Glutamatergic neuron (in vitro differentiated cells): ENCODE measurements around the gene CEP164. TPM values are rescaled to one million over a fixed set of nuclear protein-coding genes. Genes with fewer than 3 reads are reported as not detected.

Source experiments
- DNase-seq: peaks from one replicate; pipeline ENCODE4 v3.0.0; 2022
- H3K27ac Mint-ChIP-seq: one replicate; pipeline ENCODE4 v1.8.0; 2020; ENCODE audit warnings: mild to moderate bottlenecking, mixed read lengths, inconsistent platforms; ENCODE audit not compliant: unreplicated experiment
- H3K27me3 Mint-ChIP-seq: one replicate; pipeline ENCODE4 v1.8.0; 2020; ENCODE audit warnings: mild to moderate bottlenecking, moderate library complexity, mixed read lengths, inconsistent platforms; ENCODE audit not compliant: unreplicated experiment
- H3K36me3 Mint-ChIP-seq: one replicate; pipeline ENCODE4 v1.8.0; 2020; ENCODE audit warnings: mild to moderate bottlenecking, mixed read lengths, inconsistent platforms; ENCODE audit not compliant: unreplicated experiment
- H3K4me1 Mint-ChIP-seq: one replicate; pipeline ENCODE4 v1.8.0; 2020; ENCODE audit warnings: mild to moderate bottlenecking, low read depth, mixed read lengths, inconsistent platforms; ENCODE audit not compliant: unreplicated experiment
- H3K4me3 Mint-ChIP-seq: one replicate; pipeline ENCODE4 v1.8.0; 2020; ENCODE audit warnings: mild to moderate bottlenecking, mixed read lengths, inconsistent platforms; ENCODE audit not compliant: unreplicated experiment
- H3K9me3 Mint-ChIP-seq: one replicate; pipeline ENCODE4 v1.8.0; 2020; ENCODE audit warnings: mild to moderate bottlenecking, moderate library complexity, mixed read lengths, inconsistent platforms; ENCODE audit not compliant: unreplicated experiment
- CTCF ChIP-seq: fragments of 200-600 bp; sonication (generic); IDR thresholded peaks from one replicate; pipeline ENCODE4 v1.5.0; 2021; ENCODE audit not compliant: partially characterized antibody, unreplicated experiment
- total RNA-seq: library from RNA; stranded (reverse); fragmentation: NEBNext Ultra II Directional; extraction: Animal tissue kit (Norgen Biotek cat#: 25700); gene quantifications from one replicate; pipeline ENCODE4 v1.2.1, GENCODE V29; 2021; ENCODE audit not compliant: unreplicated experiment

Gene CEP164
- total RNA-seq, 1 donor from 2014 or later: 27.1 TPM

GRCh38 chr11:117417856-117418255 lies 90.2 kb downstream of the CEP164 start:
- H3K27me3 Mint-ChIP-seq: no peaks in the 10 kb centered on the region
- H3K27ac Mint-ChIP-seq: no peak overlapping the region
- DNase-seq: no peak
- TF ChIP-seq CTCF: no peak
- no peaks in the 10 kb centered on the region for H3K36me3 Mint-ChIP-seq
- H3K4me1 Mint-ChIP-seq: no peaks in the 10 kb centered on the region
- no peak overlapping the region for H3K4me3 Mint-ChIP-seq
- H3K9me3 Mint-ChIP-seq: peaks cover 3% of the 10 kb centered on the region

GRCh38 chr11:117418737-117419481 lies 91.3 kb downstream of the CEP164 start:
- no peak for DNase-seq
- Mint-ChIP-seq H3K27ac (no peak overlapping the region), H3K36me3 (no peaks in the 10 kb centered on the region), H3K27me3 (no peaks in the 10 kb centered on the region), H3K9me3 (no peaks in the 10 kb centered on the region), H3K4me3 (no peak overlapping the region), H3K4me1 (no peaks in the 10 kb centered on the region)
- no peak for TF ChIP-seq CTCF

GRCh38 chr11:117419482-117420142 lies 92.0 kb downstream of the CEP164 start:
- Mint-ChIP-seq H3K4me1 (no peaks in the 10 kb centered on the region), H3K4me3 (no peak overlapping the region), H3K27ac (no peak overlapping the region), H3K36me3 (no peaks in the 10 kb centered on the region), H3K9me3 (peaks cover under 1% of the 10 kb centered on the region), H3K27me3 (no peaks in the 10 kb centered on the region)
- no peak for DNase-seq
- no peak for TF ChIP-seq CTCF

GRCh38 chr11:117420143-117420485 lies 92.5 kb downstream of the CEP164 start:
- H3K4me1 Mint-ChIP-seq: peaks cover 3% of the 10 kb centered on the region
- no peaks in the 10 kb centered on the region for H3K27me3 Mint-ChIP-seq
- peaks cover 5% of the 10 kb centered on the region for H3K9me3 Mint-ChIP-seq
- no peak for DNase-seq
- TF ChIP-seq CTCF: no peak
- H3K36me3 Mint-ChIP-seq: no peaks in the 10 kb centered on the region
- H3K27ac Mint-ChIP-seq: no peak overlapping the region
- no peak overlapping the region for H3K4me3 Mint-ChIP-seq

- no peak overlapping the region for H3K27ac Mint-ChIP-seq
- peaks cover 5% of the 10 kb centered on the region for H3K9me3 Mint-ChIP-seq
- H3K27me3 Mint-ChIP-seq: no peaks in the 10 kb centered on the region
- DNase-seq: no peak
- H3K36me3 Mint-ChIP-seq: no peaks in the 10 kb centered on the region
- H3K4me1 Mint-ChIP-seq: peaks cover 3% of the 10 kb centered on the region
- no peak for TF ChIP-seq CTCF
- no peak overlapping the region for H3K4me3 Mint-ChIP-seq
Observed at GRCh38 chr11:117420598-117420997, 92.9 kb downstream of the CEP164 start.
